Choroid plexus epithelial cell (primary cell): Measurements from ENCODE around the gene KIFC3.

ENCODE experiments used
- DNase-seq: peaks from one replicate; pipeline ENCODE4 v3.0.0-alpha.2; 2010; ENCODE audit warnings: low read depth
- H3K4me3 ChIP-seq: 2 replicates; pipeline ENCODE4 v1.5.1; 2011; ENCODE audit warnings: low read depth, mild to moderate bottlenecking, control low read depth, low read length, moderate library complexity
- TF ChIP-seq, protein P1 (sequence below): conservative IDR thresholded peaks from 2 replicates; pipeline ENCODE4 v1.5.1; 2011; ENCODE audit warnings: low read depth, mild to moderate bottlenecking, control low read depth, inconsistent platforms, low read length, moderate library complexity

KIFC3 gene

DNA sequence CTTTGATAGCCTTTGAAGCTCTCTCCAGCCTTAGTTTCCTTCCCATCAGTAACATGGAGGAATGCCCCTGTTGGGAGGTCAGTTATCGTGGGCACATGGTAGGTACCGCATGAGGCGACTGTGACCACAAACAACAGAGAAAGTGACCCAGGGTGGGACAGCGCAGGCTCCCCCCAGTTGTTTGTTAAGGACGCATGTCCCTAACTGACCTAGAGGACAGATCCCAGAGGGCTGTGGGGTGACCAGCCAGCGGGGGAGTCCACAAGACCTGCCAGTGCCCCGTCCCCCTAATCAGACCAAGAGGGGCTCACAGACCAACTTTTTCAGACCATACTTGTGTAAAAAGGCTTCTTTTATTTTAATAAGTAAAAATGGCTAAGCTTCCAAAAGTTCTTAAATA lies 44.4 kb downstream of the KIFC3 start:
- TF ChIP-seq, protein P1, sequence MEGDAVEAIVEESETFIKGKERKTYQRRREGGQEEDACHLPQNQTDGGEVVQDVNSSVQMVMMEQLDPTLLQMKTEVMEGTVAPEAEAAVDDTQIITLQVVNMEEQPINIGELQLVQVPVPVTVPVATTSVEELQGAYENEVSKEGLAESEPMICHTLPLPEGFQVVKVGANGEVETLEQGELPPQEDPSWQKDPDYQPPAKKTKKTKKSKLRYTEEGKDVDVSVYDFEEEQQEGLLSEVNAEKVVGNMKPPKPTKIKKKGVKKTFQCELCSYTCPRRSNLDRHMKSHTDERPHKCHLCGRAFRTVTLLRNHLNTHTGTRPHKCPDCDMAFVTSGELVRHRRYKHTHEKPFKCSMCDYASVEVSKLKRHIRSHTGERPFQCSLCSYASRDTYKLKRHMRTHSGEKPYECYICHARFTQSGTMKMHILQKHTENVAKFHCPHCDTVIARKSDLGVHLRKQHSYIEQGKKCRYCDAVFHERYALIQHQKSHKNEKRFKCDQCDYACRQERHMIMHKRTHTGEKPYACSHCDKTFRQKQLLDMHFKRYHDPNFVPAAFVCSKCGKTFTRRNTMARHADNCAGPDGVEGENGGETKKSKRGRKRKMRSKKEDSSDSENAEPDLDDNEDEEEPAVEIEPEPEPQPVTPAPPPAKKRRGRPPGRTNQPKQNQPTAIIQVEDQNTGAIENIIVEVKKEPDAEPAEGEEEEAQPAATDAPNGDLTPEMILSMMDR: no peak
- no peak overlapping the region for H3K4me3 ChIP-seq
- DNase-seq: no peak

GRCh38 chr16:57757326-57757786 lies 44.9 kb downstream of the KIFC3 start:
- peak; percentile 86 for DNase-seq
- TF ChIP-seq, protein P1: peak; percentile 95
- H3K4me3 ChIP-seq: no peak overlapping the region

DNA sequence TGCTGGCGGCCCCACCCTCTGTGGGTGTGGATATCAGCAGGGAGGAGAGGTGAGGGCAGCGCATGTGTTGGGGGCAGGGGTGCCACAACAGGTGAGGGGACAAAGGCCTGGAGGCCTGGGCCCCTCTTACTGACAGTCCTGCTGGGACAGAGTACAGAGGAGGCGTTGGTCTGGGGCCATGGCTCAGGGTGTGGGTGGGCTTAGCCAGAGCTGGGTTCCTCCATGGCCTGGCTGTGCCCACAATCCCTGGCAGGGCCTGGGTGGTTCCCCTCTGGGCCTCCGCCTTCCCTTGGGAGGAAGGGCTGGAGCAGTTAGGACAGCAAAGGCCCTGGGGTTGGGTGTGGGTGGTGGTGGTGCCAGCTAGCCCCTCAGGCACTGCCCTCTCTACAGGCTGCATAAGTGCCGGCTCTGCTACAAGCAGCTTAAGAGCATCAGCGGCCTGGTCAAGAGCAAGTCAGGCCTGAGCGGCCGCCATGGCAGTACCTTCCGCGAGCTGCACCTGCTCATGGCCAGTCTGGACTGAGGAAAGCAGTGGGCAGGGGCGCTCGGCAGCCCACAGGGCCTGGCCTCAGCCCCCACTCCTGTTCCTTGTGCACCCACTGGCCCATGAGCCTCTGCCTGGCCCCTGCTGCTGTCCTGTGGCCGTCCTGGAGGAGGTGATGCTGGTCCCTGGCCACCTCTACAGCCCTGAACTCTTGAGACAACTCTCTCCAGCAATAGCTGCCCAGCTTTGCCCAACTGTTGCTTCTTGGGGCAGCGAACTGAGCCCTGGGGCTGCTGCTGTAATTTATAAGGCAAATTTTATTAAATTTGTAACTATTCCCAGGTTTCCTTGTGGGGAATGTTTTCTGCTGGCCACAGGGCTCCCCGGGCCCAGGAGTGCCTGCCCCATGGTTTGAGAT lies 45.6 kb downstream of the KIFC3 start:
- no peak overlapping the region for H3K4me3 ChIP-seq
- no peak for DNase-seq
- TF ChIP-seq, protein P1: no peak

GRCh38 chr16:57755726-57756423 lies 46.4 kb downstream of the KIFC3 start:
- H3K4me3 ChIP-seq: no peak overlapping the region
- TF ChIP-seq, protein P1: no peak
- DNase-seq: no peak

GRCh38 chr16:57755061-57755684 lies 47.1 kb downstream of the KIFC3 start:
- DNase-seq: no peak
- TF ChIP-seq, protein P1: no peak
- no peak overlapping the region for H3K4me3 ChIP-seq

DNA sequence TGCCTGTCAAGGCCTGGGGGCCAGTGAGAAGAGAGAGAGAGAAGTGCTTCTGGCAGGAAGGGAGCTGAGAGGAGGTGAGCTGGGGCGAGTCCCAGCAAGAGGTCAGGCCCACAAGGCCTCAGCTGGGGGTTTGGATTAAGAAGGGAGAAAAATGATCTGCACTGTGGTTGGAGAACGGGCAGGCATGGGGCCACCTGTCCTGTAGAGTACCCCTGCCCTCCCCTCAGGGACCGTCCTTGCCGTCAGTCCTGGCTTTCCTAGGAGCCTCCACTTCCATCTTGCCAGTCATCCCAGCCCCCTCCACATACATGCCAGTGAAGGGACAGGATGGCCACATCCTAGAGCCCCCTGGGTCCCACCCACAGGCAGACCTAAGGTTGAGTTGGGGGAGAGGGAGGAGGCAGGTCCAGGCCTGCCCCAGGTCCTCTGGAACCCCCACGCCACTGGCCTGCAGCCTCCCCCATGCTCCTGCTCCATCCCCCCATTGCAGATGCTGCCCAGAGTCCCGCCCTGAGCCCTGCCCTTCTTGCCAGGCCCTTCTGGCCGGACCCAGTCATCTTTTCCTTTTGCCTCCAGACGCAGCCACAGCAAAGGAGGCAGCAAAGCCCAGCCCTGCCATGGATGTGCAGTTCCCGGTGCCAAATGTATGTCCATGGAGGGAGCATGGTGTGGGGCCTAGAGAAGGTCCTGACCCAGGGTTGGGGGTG lies 47.8 kb downstream of the KIFC3 start:
- DNase-seq: no peak
- TF ChIP-seq, protein P1: no peak
- H3K4me3 ChIP-seq: no peak overlapping the region
